Right lobe of liver (tissue), 6 donors: ENCODE measurements around the gene BEND6. TPM values are rescaled to one million over a fixed set of nuclear protein-coding genes. Genes with fewer than 3 reads are reported as not detected.

Source experiments
- ATAC-seq, 4 donors: fragments of 200-7000 bp; cut with Tn5 transposase; one replicate each; pipeline ENCODE4 v1.9.1; 2020; ENCODE audit warnings: mild to moderate bottlenecking in 4 of 4, moderate library complexity in 4 of 4
- DNase-seq, 3 donors: peaks; one replicate each; pipeline ENCODE4 v3.0.0-alpha.2; 2020
- H3K27ac ChIP-seq, 3 donors: fragments of 200-600 bp; one replicate each; pipeline ENCODE4 v1.8.0; 2022
- H3K27me3 ChIP-seq, 2 donors: fragments of 200-600 bp; one replicate each; pipeline ENCODE4 v1.8.0; 2022
- H3K36me3 ChIP-seq, 4 donors: fragments of 200-600 bp; sonication (generic) in 1 of 4; one replicate each; pipeline versions ENCODE4 v1.5.1 to v1.8.0; 2017 to 2022; ENCODE audit warnings: control low read depth in 1 of 4
- H3K4me1 ChIP-seq, 4 donors: fragments of 200-600 bp; sonication (generic) in 1 of 4; one replicate each; pipeline versions ENCODE4 v1.5.1 to v1.8.0; 2017 to 2022; ENCODE audit warnings: control low read depth in 1 of 4
- H3K4me3 ChIP-seq, 3 donors: fragments of 200-600 bp; one replicate each; pipeline ENCODE4 v1.8.0; 2022
- H3K9me3 ChIP-seq, 4 donors: fragments of 200-600 bp; sonication (generic) in 1 of 4; one replicate each; pipeline versions ENCODE4 v1.5.1 to v1.8.0; 2017 to 2022; ENCODE audit warnings: control low read depth in 1 of 4
- POLR2A ChIP-seq: fragments of 450-650 bp; IDR thresholded peaks from one replicate; pipeline ENCODE4 v1.6.1; 2017; ENCODE audit warnings: antibody characterized with exemption, mild to moderate bottlenecking
- WGBS: methylation state at CpG from one replicate; pipeline ENCODE4 v1.1.6; 2018; ENCODE audit warnings: low coverage, low lambda C conversion rate; ENCODE audit not compliant: insufficient coverage; ENCODE audit errors: missing lambda C conversion rate; 5-methylcytosine and 5-hydroxymethylcytosine counted together
- intact Hi-C, 2 donors: fragments of 100-400 bp; cut with DNase I; formaldehyde crosslinking; loops; one replicate each; pipeline versions ENCODE4 v1.11.2 to v1.14.1; 2022
- total RNA-seq, 6 experiments: library from RNA; depleted of rRNA in 2 of 6; stranded (reverse); fragments of >200 nt in 2 of 6; fragmentation: NEBNext Ultra II Directional in 3 of 6; extraction: Animal tissue kit (Norgen Biotek cat#: 25700) in 3 of 6; gene quantifications; one replicate each; pipeline versions ENCODE4 v1.1.0 to v1.2.4, GENCODE V29; 2016 to 2023
- TF ChIP-seq, protein P1 (sequence below), 4 donors: fragments of 200-600 bp in 3 of 4; fragments of 450-650 bp in 1 of 4; IDR thresholded peaks; one replicate each; pipeline versions ENCODE4 v1.5.1 to v1.8.0; 2016 to 2022; ENCODE audit warnings: antibody characterized with exemption in 4 of 4, mild to moderate bottlenecking in 2 of 4
- donor health status: DM: no; HTN: yes; CAD: no.
- donor health status: DM: no; HTN: no; CAD: no.
- donor health status: DM: no; HTN: no; CAD: no.
- donor health status: DM: no; HTN: yes; CAD: no.
- donor health status: DM: no; HTN: yes; CAD: no.

The BEND6 gene
- total RNA-seq, 6 experiments from 2014 or later: not detected

DNA sequence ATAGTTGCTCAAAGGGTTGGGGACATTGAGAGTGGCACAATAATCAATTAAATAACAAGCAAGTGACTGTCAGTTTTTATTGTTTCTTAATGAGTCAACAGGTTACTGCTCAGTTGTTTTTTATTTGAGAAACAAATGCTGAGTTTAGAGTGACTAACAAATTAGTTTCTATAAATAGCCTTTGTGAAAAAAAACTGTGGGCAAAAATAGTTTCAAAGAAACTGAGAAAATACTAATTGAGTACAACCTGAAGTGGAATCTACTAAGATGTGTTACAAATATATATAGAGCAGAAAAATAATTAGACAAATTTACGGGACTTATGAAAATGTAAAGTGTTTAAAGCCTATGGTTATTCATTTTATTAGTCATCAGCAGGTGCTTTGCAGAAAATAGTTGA is 22.3 kb downstream of the BEND6 start:
- no peak for TF ChIP-seq POLR2A
- TF ChIP-seq, protein P1, sequence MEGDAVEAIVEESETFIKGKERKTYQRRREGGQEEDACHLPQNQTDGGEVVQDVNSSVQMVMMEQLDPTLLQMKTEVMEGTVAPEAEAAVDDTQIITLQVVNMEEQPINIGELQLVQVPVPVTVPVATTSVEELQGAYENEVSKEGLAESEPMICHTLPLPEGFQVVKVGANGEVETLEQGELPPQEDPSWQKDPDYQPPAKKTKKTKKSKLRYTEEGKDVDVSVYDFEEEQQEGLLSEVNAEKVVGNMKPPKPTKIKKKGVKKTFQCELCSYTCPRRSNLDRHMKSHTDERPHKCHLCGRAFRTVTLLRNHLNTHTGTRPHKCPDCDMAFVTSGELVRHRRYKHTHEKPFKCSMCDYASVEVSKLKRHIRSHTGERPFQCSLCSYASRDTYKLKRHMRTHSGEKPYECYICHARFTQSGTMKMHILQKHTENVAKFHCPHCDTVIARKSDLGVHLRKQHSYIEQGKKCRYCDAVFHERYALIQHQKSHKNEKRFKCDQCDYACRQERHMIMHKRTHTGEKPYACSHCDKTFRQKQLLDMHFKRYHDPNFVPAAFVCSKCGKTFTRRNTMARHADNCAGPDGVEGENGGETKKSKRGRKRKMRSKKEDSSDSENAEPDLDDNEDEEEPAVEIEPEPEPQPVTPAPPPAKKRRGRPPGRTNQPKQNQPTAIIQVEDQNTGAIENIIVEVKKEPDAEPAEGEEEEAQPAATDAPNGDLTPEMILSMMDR (IDR thresholded peaks at IDR 0.05): no peak
- no peak overlapping the region for H3K4me3 ChIP-seq
- ATAC-seq: no peak
- intact Hi-C loops: no loop called here
- no peaks in the 10 kb centered on the region for H3K27me3 ChIP-seq
- H3K27ac ChIP-seq: no peak overlapping the region
- no peaks in the 10 kb centered on the region for H3K9me3 ChIP-seq
- H3K36me3 ChIP-seq: no peaks in the 10 kb centered on the region
- 94% methylated on average over 1 of the region's 1 CpG for WGBS
- DNase-seq: no peak
- H3K4me1 ChIP-seq: no peaks in the 10 kb centered on the region

DNA sequence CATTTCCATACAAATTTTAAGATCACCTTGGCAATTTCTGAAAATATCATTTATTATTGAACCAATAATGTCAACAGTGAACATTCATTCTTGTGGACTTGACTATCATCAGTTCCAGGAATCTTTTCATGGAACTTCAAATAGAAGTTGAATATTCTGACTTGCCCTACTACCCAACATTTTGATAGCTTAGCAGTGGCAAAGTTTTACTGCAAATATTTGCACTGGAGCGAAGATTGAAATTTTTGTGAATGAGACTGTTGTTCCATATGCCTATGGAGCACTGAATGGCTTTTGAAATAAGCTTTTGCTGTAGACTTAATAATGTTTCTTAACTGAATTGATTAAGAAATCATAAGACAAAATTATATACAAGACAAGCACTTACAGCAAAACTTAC is 23.6 kb downstream of the BEND6 start:
- H3K36me3 ChIP-seq: no peaks in the 10 kb centered on the region
- no peaks in the 10 kb centered on the region for H3K27me3 ChIP-seq
- TF ChIP-seq, protein P1 (IDR thresholded peaks at IDR 0.05): no peak
- no peak for TF ChIP-seq POLR2A
- H3K9me3 ChIP-seq: no peaks in the 10 kb centered on the region
- H3K4me3 ChIP-seq: no peak overlapping the region
- intact Hi-C loops: no loop called here
- ATAC-seq (no peak), DNase-seq (no peak)
- H3K27ac ChIP-seq: no peak overlapping the region
- 63% methylated on average over 1 of the region's 1 CpG for WGBS
- no peaks in the 10 kb centered on the region for H3K4me1 ChIP-seq

DNA sequence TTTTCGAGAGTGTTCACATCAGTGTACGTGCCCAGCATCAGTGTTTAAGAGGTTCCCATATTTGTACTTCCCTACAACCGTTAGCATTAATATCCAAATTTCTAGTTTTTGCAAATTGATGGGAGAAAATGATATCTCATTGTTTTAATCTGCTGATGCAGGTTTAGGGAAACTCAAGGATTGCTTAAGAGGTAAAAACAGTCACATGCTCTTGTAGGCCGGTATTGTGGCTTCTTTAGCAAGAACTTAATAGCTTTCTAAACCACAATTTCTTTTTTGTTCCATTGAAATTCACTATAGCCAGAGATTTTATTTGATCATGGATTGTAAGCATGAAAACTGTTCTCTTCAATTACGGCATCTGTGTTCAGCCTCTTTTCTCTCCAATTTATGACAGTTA is 29.5 kb downstream of the BEND6 start:
- no peak overlapping the region for H3K4me3 ChIP-seq
- H3K27ac ChIP-seq: no peak overlapping the region
- ATAC-seq: no peak
- WGBS: 42% methylated on average over 5 of the region's 5 CpGs
- H3K9me3 ChIP-seq: no peaks in the 10 kb centered on the region
- no peaks in the 10 kb centered on the region for H3K4me1 ChIP-seq
- intact Hi-C loops: no loop called here
- DNase-seq: no peak
- no peaks in the 10 kb centered on the region for H3K36me3 ChIP-seq
- no peaks in the 10 kb centered on the region for H3K27me3 ChIP-seq
- TF ChIP-seq, protein P1 (IDR thresholded peaks at IDR 0.05): no peak

GRCh38 chr6:56984884-56985283 is 30.0 kb downstream of the BEND6 start:
- ATAC-seq: no peak
- 79% methylated on average over 2 of the region's 2 CpGs for whole genome bisulfite sequencing

More at GRCh38 chr6:56984884-56985283, 30.0 kb downstream of the BEND6 start:
- no peak for DNase-seq
- TF ChIP-seq, protein P1 (IDR thresholded peaks at IDR 0.05): no peak
- no peak for TF ChIP-seq POLR2A
- H3K27me3 ChIP-seq: no peaks in the 10 kb centered on the region
- intact Hi-C loops: no loop called here
- H3K36me3 ChIP-seq: no peaks in the 10 kb centered on the region
- H3K27ac ChIP-seq: no peak overlapping the region
- no peaks in the 10 kb centered on the region for H3K4me1 ChIP-seq
- no peaks in the 10 kb centered on the region for H3K9me3 ChIP-seq
- no peak overlapping the region for H3K4me3 ChIP-seq
